Measurements from ENCODE around the gene TSSK3. TPM values are rescaled to one million over a fixed set of nuclear protein-coding genes. Genes with fewer than 3 reads are reported as not detected.
A peak's percentile ranks its signal among the peaks of the same experiment; 100 is the strongest.

Gene TSSK3
- total RNA-seq, 1 donor from 2014 or later = not detected

- Histone ChIP-seq H3K36me3 (ENCODE audit: control insufficient read depth, insufficient read depth, low read length) (no peaks in the 10 kb centered on the region), H3K4me3 (ENCODE audit: low read depth, low read length) (peak overlapping the region; percentile 37), H3K27me3 (ENCODE audit: control insufficient read depth, insufficient read depth, low read length) (no peaks in the 10 kb centered on the region)
- TF ChIP-seq CTCF (IDR thresholded peaks at IDR 0.05; ENCODE audit: insufficient read depth, low read length, poor library complexity, severe bottlenecking) = peak; percentile 24
- no peak for DNase-seq (ENCODE audit: low read depth)
These were observed 465 bp upstream of the TSSK3 start for GRCh38 chr1:32361674-32362473.

- Histone ChIP-seq H3K27me3 (ENCODE audit: control insufficient read depth, insufficient read depth, low read length) (no peaks in the 10 kb centered on the region), H3K36me3 (ENCODE audit: control insufficient read depth, insufficient read depth, low read length) (peaks cover 7% of the 10 kb centered on the region), H3K4me3 (ENCODE audit: low read depth, low read length) (no peak overlapping the region)
- TF ChIP-seq CTCF (IDR thresholded peaks at IDR 0.05; ENCODE audit: insufficient read depth, low read length, poor library complexity, severe bottlenecking) = no peak
- no peak for DNase-seq (ENCODE audit: low read depth)
These were observed 1.4 kb downstream of the TSSK3 start for GRCh38 chr1:32363713-32364112.

- H3K36me3 ChIP-seq (ENCODE audit: control insufficient read depth, insufficient read depth, low read length) = peaks cover 7% of the 10 kb centered on the region
- H3K4me3 ChIP-seq (ENCODE audit: low read depth, low read length) = no peak overlapping the region
- no peak for TF ChIP-seq CTCF (IDR thresholded peaks at IDR 0.05; ENCODE audit: insufficient read depth, low read length, poor library complexity, severe bottlenecking)
- H3K27me3 ChIP-seq (ENCODE audit: control insufficient read depth, insufficient read depth, low read length) = no peaks in the 10 kb centered on the region
- no peak for DNase-seq (ENCODE audit: low read depth)
These were observed 2.5 kb downstream of the TSSK3 start for GRCh38 chr1:32364836-32365235.

- DNase-seq (ENCODE audit: low read depth) = no peak
- Histone ChIP-seq H3K4me3 (ENCODE audit: low read depth, low read length) (no peak overlapping the region), H3K27me3 (ENCODE audit: control insufficient read depth, insufficient read depth, low read length) (no peaks in the 10 kb centered on the region), H3K36me3 (ENCODE audit: control insufficient read depth, insufficient read depth, low read length) (peaks cover 7% of the 10 kb centered on the region)
- TF ChIP-seq CTCF (IDR thresholded peaks at IDR 0.05; ENCODE audit: insufficient read depth, low read length, poor library complexity, severe bottlenecking) = no peak
These were observed 3.1 kb downstream of the TSSK3 start for GRCh38 chr1:32365445-32365844.

GRCh38 chr1:32367912-32368635 lies 5.7 kb downstream of the TSSK3 start:
- no peak overlapping the region for H3K4me3 ChIP-seq (ENCODE audit: low read depth, low read length)
- no peak for DNase-seq (ENCODE audit: low read depth)
- TF ChIP-seq CTCF (IDR thresholded peaks at IDR 0.05; ENCODE audit: insufficient read depth, low read length, poor library complexity, severe bottlenecking) = no peak
- no peaks in the 10 kb centered on the region for H3K27me3 ChIP-seq (ENCODE audit: control insufficient read depth, insufficient read depth, low read length)
- peaks cover 7% of the 10 kb centered on the region for H3K36me3 ChIP-seq (ENCODE audit: control insufficient read depth, insufficient read depth, low read length)

All from kidney epithelial cell (primary cell).